AG10803 (cell line): Measurements from ENCODE around the gene ACKR1.

ENCODE experiments used
- DNase-seq: peaks from one replicate; pipeline ENCODE4 v3.0.0; 2010; ENCODE audit warnings: low read depth
- H3K4me3 ChIP-seq: 2 replicates; pipeline ENCODE4 v1.5.1; 2011; ENCODE audit warnings: mild to moderate bottlenecking, low read length, control low read depth
- TF ChIP-seq, protein P1 (sequence below): conservative IDR thresholded peaks from 2 replicates; pipeline ENCODE4 v1.5.1; 2011; ENCODE audit warnings: mild to moderate bottlenecking, low read length, control low read depth, inconsistent platforms

Gene ACKR1

GRCh38 chr1:159222075-159222865 is 17.6 kb downstream of the ACKR1 start:
- no peak for DNase-seq
- TF ChIP-seq, protein P1, sequence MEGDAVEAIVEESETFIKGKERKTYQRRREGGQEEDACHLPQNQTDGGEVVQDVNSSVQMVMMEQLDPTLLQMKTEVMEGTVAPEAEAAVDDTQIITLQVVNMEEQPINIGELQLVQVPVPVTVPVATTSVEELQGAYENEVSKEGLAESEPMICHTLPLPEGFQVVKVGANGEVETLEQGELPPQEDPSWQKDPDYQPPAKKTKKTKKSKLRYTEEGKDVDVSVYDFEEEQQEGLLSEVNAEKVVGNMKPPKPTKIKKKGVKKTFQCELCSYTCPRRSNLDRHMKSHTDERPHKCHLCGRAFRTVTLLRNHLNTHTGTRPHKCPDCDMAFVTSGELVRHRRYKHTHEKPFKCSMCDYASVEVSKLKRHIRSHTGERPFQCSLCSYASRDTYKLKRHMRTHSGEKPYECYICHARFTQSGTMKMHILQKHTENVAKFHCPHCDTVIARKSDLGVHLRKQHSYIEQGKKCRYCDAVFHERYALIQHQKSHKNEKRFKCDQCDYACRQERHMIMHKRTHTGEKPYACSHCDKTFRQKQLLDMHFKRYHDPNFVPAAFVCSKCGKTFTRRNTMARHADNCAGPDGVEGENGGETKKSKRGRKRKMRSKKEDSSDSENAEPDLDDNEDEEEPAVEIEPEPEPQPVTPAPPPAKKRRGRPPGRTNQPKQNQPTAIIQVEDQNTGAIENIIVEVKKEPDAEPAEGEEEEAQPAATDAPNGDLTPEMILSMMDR, result no peak
- H3K4me3 ChIP-seq, result no peak overlapping the region

DNA sequence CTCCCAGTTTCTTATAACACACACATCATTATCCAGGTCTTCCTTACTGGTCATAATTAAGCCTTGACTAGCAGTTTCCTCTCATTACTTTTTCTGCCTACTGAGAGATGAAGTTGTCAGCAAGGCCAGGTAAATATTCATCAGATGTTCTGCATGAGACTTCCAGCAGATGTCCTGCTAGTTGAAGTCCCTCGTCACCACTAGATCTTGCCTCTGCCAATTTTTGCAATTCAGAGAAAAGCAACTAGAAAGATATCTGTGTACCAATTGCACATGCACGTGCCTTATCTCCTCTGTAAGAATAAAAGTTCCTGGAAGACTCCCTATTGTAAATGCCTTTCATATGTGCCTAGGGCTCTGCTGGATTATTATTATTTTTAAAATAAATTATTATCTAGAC is 18.3 kb downstream of the ACKR1 start:
- no peak overlapping the region for H3K4me3 ChIP-seq
- DNase-seq, result no peak
- TF ChIP-seq, protein P1, result no peak

DNA sequence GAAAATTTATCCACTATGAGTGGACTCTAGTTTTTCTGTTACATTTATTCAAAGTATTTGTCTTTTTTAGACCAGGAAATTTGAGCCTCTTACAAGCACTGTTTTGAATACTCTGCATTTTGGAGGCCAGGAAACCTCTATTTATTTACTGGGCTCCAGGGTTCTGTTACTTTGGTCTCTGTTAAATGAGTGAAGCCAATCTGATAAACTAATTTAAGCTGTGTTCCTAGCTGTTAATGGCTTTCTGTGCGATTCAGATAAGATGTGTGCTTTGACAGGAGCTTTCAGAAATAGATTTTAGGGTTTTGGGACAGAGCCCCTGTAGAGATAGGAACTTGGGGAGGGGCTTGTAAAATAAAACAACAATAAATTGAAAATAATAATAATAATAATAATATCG is 23.9 kb downstream of the ACKR1 start:
- TF ChIP-seq, protein P1, result no peak
- no peak for DNase-seq

GRCh38 chr1:159229260-159229885 is 24.7 kb downstream of the ACKR1 start:
- DNase-seq, result peak; percentile 15
- TF ChIP-seq, protein P1, result no peak
- no peak overlapping the region for H3K4me3 ChIP-seq

More for the DNA sequence above, 23.9 kb downstream of the ACKR1 start:
- no peak overlapping the region for H3K4me3 ChIP-seq

DNA sequence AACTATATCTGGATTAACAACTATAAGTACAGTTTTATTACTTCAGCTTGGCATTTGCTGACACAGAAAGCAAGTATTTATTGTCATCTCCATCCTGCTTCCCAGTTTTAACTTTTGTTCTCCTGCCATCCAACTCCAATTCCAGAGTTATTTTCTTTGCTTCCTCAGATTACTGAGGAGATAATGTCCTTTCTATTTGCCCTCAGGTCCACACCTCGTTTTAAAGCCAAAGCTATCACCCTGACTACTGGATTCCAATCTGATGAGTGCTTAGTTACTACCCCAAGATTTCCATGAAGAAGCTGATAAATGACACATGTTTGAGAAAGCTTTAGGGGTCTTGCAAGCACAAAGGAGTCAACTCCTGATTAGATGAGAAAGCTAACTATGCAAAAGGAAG is 25.2 kb downstream of the ACKR1 start:
- no peak for DNase-seq
- TF ChIP-seq, protein P1, result no peak
- no peak overlapping the region for H3K4me3 ChIP-seq

DNA sequence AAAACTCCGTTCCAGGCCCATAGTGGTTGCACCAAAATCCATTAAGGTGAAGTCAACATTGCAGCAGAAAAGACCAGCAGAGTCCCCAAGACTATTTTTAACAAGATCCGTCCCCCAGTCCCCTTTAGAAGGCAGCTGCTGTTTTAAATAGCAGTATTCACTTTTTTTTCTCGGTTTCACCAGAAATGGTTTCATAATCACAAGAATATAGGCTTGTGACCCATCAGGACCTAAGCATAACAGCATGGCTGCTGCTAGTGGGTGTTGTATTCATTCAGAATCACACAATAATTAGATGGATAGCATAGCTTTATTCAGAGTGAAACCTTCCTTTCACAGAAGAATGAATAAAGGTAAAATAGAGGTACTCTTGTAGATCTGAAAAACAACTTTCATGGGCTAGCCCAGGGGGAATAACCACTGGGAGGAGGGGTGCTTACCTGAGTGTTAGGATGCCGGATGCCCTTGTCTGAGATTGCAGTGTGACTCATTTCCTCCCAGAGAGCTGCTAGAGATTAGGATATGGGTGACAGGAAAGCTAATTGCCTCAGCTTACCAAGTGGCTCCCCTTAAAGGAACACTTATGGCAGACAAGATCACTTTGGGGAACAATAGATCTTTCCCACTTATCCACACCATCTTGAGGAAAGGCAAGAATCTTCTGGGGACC is 35.0 kb downstream of the ACKR1 start:
- H3K4me3 ChIP-seq, result no peak overlapping the region
- TF ChIP-seq, protein P1, result no peak
- DNase-seq, result no peak
